ENCODE results near the gene CSKMT.

GRCh38 chr11:62708793-62709192, 43.7 kb downstream of the CSKMT start:
- TF ChIP-seq POLR2AphosphoS5 (IDR thresholded peaks at IDR 0.05; ENCODE audit: low read depth, low read length) (no peak), SPI1 (IDR thresholded peaks at IDR 0.05; ENCODE audit: low read depth, low read length) (no peak), POLR2A (IDR thresholded peaks at IDR 0.05; ENCODE audit: low read depth, low read length) (no peak), TAF1 (IDR thresholded peaks at IDR 0.05; ENCODE audit: low read depth, low read length) (no peak)
